A549 (cell line): Measurements from ENCODE around the gene GLP2R.

Source experiments
- CBX8 ChIP-seq: fragments of 200-600 bp; sonication (generic); IDR thresholded peaks from 2 replicates; pipeline ENCODE4 v1.6.1; 2016
- CHD2 ChIP-seq: fragments of 150-350 bp; IDR thresholded peaks from 2 replicates; pipeline ENCODE4 v1.6.1; 2014; ENCODE audit warnings: low read length; ENCODE audit not compliant: partially characterized antibody
- CTCF ChIP-seq: fragments of >200 bp; sonication (Bioruptor Twin); formaldehyde crosslinking; IDR thresholded peaks from 3 replicates; pipeline ENCODE4 v1.5.1; 2016
- EP300 ChIP-seq, 2 experiments: fragments of >200 bp; sonication (Bioruptor Twin); formaldehyde crosslinking; IDR thresholded peaks; 2 replicates in 1 of 2; 3 replicates in 1 of 2; pipeline ENCODE4 v1.6.1; 2016 to 2017
- ESRRA ChIP-seq: fragments of 150-350 bp; IDR thresholded peaks from 2 replicates; pipeline ENCODE4 v1.6.1; 2014; ENCODE audit warnings: mild to moderate bottlenecking, low read length, borderline replicate concordance
- POLR2A ChIP-seq: IDR thresholded peaks from 2 replicates; pipeline ENCODE4 v1.6.1; 2012; ENCODE audit warnings: mild to moderate bottlenecking, low read length
- TFCP2L1 ChIP-seq: fragments of 250-450 bp; sonication (Bioruptor Pico); IDR thresholded peaks from 2 replicates; pipeline ENCODE4 v1.5.0; 2021; ENCODE audit warnings: mild to moderate bottlenecking
- ZFP36 ChIP-seq: fragments of 450-650 bp; IDR thresholded peaks from 2 replicates; pipeline ENCODE4 v1.6.1; 2014; ENCODE audit warnings: borderline replicate concordance; ENCODE audit not compliant: partially characterized antibody

- no peak for TF ChIP-seq ZFP36
- TF ChIP-seq TFCP2L1 (CRISPR knock-in tag): no peak
- no peak for TF ChIP-seq EP300 (IDR thresholded peaks at IDR 0.05)
- TF ChIP-seq CBX8: no peak
- TF ChIP-seq CTCF: no peak
- TF ChIP-seq POLR2A: no peak
- TF ChIP-seq CHD2: no peak
- TF ChIP-seq ESRRA: no peak
These were observed 106.8 kb downstream of the GLP2R start for GRCh38 chr17:9932491-9932890.
